Measurements from ENCODE around the gene USP31. TPM values are rescaled to one million over a fixed set of nuclear protein-coding genes. Genes with fewer than 3 reads are reported as not detected.

USP31 gene
- total RNA-seq, 1 experiment from 2014 or later: 16.1 TPM

GRCh38 chr16:23080747-23081146 lies 68.5 kb downstream of the USP31 start:
- Histone ChIP-seq H2BK5ac (ENCODE audit: insufficient read length, low read length) (no peak overlapping the region), H3K27ac (ENCODE audit: insufficient read length, low read depth, low read length) (no peak overlapping the region), H2BK20ac (ENCODE audit: low read depth, low read length, poor library complexity, severe bottlenecking) (no peak overlapping the region), H3K4ac (ENCODE audit: low read depth, low read length) (no peak overlapping the region), H3K4me1 (ENCODE audit: insufficient read depth, low read length) (0 out of 2 replicates have a peak, but pooled peaks cover under 1% of the 10 kb centered on the region), H2BK12ac (ENCODE audit: insufficient read length, low read depth, low read length) (no peak overlapping the region), H2BK120ac (ENCODE audit: low read depth, low read length, poor library complexity, severe bottlenecking) (no peak overlapping the region), H2AK5ac (ENCODE audit: insufficient read length, low read length) (no peak overlapping the region), H4K8ac (replicated peaks; ENCODE audit: insufficient read length, low read depth, low read length) (no peak overlapping the region), H2AFZ (ENCODE audit: low read length) (no peak overlapping the region), H3T11ph (ENCODE audit: low read length) (no peak overlapping the region), H3K4me2 (ENCODE audit: insufficient read depth, insufficient read length, low read length) (no peak overlapping the region), H2BK15ac (ENCODE audit: low read depth, low read length) (no peak overlapping the region), H3K79me1 (ENCODE audit: insufficient read depth, low read depth, low read length, poor library complexity, severe bottlenecking) (no peaks in the 10 kb centered on the region), H3K9ac (ENCODE audit: extremely low read depth, insufficient read length, low read length) (no peak overlapping the region), H3K18ac (ENCODE audit: insufficient read length, low read depth, low read length) (no peak overlapping the region), H3K23ac (ENCODE audit: insufficient read length, low read depth, low read length) (no peak overlapping the region), H4K91ac (ENCODE audit: insufficient read length, low read depth, low read length) (no peak overlapping the region), H3K14ac (ENCODE audit: insufficient read depth, low read length) (no peak overlapping the region), H3K27me3 (ENCODE audit: insufficient read depth, low read length) (no peaks in the 10 kb centered on the region), H4K5ac (ENCODE audit: insufficient read length, low read depth, low read length) (no peak overlapping the region), H4K20me1 (ENCODE audit: control insufficient read depth, insufficient read depth, insufficient read length) (no peaks in the 10 kb centered on the region), H3K56ac (ENCODE audit: insufficient read length, low read depth, low read length) (no peak overlapping the region), H3K79me2 (ENCODE audit: insufficient read depth, low read length) (no peaks in the 10 kb centered on the region), H3K23me2 (ENCODE audit: insufficient read length, low read depth, low read length, poor library complexity, severe bottlenecking) (no peaks in the 10 kb centered on the region), H3K9me3 (ENCODE audit: control insufficient read depth, low read depth, low read length) (no peaks in the 10 kb centered on the region)
- H3K4me1 Mint-ChIP-seq: peaks cover 23 to 25% of the 10 kb centered on the region in 2 experiments
- H3K27me3 Mint-ChIP-seq (ENCODE audit: low read depth): no peaks in the 10 kb centered on the region
- no peak for DNase-seq
- no peaks in the 10 kb centered on the region for H3K9me3 Mint-ChIP-seq
- no CpG with 5 or more reads among the region's 3 CpGs for WGBS (ENCODE audit: extremely low coverage, insufficient read length, low lambda C conversion rate)
- no peak overlapping the region for H3K27ac Mint-ChIP-seq
- peaks cover 38 to 58% (median 56%) of the 10 kb centered on the region in 3 experiments; a peak in 6 of 7 replicates for H3K36me3 Mint-ChIP-seq (ENCODE audit: insufficient read depth in 1 of 3, low read depth in 3 of 3)
- TF ChIP-seq, protein P1, sequence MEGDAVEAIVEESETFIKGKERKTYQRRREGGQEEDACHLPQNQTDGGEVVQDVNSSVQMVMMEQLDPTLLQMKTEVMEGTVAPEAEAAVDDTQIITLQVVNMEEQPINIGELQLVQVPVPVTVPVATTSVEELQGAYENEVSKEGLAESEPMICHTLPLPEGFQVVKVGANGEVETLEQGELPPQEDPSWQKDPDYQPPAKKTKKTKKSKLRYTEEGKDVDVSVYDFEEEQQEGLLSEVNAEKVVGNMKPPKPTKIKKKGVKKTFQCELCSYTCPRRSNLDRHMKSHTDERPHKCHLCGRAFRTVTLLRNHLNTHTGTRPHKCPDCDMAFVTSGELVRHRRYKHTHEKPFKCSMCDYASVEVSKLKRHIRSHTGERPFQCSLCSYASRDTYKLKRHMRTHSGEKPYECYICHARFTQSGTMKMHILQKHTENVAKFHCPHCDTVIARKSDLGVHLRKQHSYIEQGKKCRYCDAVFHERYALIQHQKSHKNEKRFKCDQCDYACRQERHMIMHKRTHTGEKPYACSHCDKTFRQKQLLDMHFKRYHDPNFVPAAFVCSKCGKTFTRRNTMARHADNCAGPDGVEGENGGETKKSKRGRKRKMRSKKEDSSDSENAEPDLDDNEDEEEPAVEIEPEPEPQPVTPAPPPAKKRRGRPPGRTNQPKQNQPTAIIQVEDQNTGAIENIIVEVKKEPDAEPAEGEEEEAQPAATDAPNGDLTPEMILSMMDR (conservative IDR thresholded peaks at IDR 0.05): no peak
- no peak overlapping the region for H3K4me3 Mint-ChIP-seq

All from H9 (cell line).